GM21528 (cell line): ENCODE measurements around the gene TTC16.
A peak's percentile ranks its signal among the peaks of the same experiment; 100 is the strongest.

Experiments
- ATAC-seq: cut with Tn5 transposase; IDR thresholded peaks from one replicate; pipeline ENCODE4 v1.9.1; 2021; ENCODE audit warnings: mild to moderate bottlenecking, moderate library complexity; ENCODE audit not compliant: unreplicated experiment, low FRiP score

Gene TTC16

GRCh38 chr9:127697575-127697974, 18.3 kb upstream of the TTC16 start:
- no peak for ATAC-seq

GRCh38 chr9:127698386-127698785, 17.5 kb upstream of the TTC16 start:
- no peak for ATAC-seq

- ATAC-seq = peak; percentile 73
Observed at GRCh38 chr9:127698985-127699670, 16.8 kb upstream of the TTC16 start.

GRCh38 chr9:127700140-127700539, 15.7 kb upstream of the TTC16 start:
- ATAC-seq = no peak

- ATAC-seq = no peak
Observed at GRCh38 chr9:127700594-127701255, 15.2 kb upstream of the TTC16 start.

- ATAC-seq = no peak
Observed at GRCh38 chr9:127703289-127703946, 12.5 kb upstream of the TTC16 start.

GRCh38 chr9:127705577-127706379, 10.1 kb upstream of the TTC16 start:
- no peak for ATAC-seq

GRCh38 chr9:127706836-127707241, 9.0 kb upstream of the TTC16 start, which contains the start of gene CFAP157:
TSS of gene CFAP157 (plus strand) at chr9:127706988. CDS start at chr9:127707032, 44 bp downstream.
- ATAC-seq = no peak

GRCh38 chr9:127707766-127708165, 8.1 kb upstream of the TTC16 start:
- no peak for ATAC-seq

- ATAC-seq = no peak
Observed at GRCh38 chr9:127708952-127709587, 6.8 kb upstream of the TTC16 start.

GRCh38 chr9:127710204-127710783, 5.6 kb upstream of the TTC16 start:
- no peak for ATAC-seq

GRCh38 chr9:127711226-127711701, 4.6 kb upstream of the TTC16 start:
- no peak for ATAC-seq

GRCh38 chr9:127711831-127712274, 4.0 kb upstream of the TTC16 start:
- no peak for ATAC-seq

- ATAC-seq = no peak
Observed at GRCh38 chr9:127712371-127712770, 3.5 kb upstream of the TTC16 start.

GRCh38 chr9:127712867-127713266, 3.0 kb upstream of the TTC16 start:
- no peak for ATAC-seq

GRCh38 chr9:127714020-127714750, 1.7 kb upstream of the TTC16 start:
- no peak for ATAC-seq

- ATAC-seq = peak; percentile 3
Observed at GRCh38 chr9:127714951-127715469, 869 bp upstream of the TTC16 start.

- ATAC-seq = no peak
Observed at GRCh38 chr9:127716412-127716811, 533 bp downstream of the TTC16 start.

GRCh38 chr9:127717766-127718165, 1.9 kb downstream of the TTC16 start:
- no peak for ATAC-seq
